Stimulated activated CD8-positive, alpha-beta memory T cell treated with anti-CD3 and anti-CD28 coated beads, Interleukin-15, amount 100 ng/mL, for 4 hours (primary cell): ENCODE data around the gene SLCO2A1.

Experiments
- DNase-seq, 2 donors: peaks; one replicate each; pipeline ENCODE4 v3.0.0-alpha.2; 2020; ENCODE audit warnings: low read depth in 2 of 2

Gene SLCO2A1

GRCh38 chr3:134034005-134034785, 4.5 kb upstream of the SLCO2A1 start:
- no peak for DNase-seq

DNA sequence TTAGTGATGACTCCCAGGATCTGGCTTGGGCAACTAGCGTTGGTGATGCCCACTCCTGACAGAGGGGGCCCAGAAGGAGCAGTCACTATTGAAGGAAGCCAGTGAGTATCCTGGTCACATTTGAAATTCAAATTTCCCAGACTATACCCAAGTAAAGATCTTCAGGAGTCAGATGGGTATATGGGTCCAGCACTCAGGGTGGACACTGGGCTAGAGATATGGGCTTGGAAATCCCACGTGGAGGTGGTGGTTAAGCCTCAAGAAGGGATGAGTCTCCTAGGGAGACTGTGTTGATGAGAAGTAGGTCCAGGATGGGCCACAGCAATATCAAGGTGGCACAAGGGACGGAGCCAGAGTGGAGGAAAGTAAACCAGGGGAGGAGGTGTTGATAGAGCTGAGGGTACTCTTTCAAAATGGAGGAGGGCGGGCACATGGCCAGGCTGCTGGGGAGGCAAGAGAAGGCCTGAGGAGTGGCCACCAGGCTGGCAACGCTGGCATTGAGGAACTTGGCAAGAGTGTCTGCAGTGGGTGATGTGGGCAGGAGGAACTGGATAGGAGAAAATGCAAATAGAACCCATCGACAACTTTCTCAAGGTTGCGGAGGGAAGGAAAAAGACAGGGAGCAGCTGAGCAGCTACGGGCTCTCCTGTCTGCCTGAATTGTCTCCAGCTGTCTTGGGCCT, 3.7 kb upstream of the SLCO2A1 start:
- DNase-seq: no peak

DNA sequence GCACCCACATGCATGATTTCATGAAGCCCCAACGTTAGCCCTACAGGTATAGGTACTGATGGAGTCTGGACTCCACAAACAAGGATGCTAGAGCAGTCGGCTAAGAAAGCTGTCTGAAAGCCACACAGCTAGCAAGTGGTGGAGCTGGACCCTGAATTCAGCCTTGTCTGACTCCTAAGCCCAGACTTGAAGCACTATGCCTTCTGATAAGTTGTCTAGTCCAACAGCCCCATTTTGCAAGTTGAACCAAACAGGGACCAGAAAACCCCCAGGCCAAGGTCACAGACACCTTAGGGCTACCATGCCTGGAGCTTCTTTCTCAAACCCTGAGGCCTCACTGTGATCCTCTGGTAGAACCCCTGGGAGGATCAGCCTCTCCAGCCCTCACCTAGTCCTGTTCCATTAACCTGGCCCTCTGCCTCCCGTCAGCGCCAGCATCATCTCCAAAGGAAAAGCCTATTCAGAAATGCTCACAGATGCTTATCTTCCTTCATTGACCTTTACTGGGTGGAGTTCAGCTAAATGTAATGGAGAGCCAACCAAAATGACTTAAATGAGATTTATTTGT, 1.7 kb upstream of the SLCO2A1 start:
- DNase-seq: no peak

GRCh38 chr3:134030379-134031347, 938 bp upstream of the SLCO2A1 start:
- DNase-seq: no peak

DNA sequence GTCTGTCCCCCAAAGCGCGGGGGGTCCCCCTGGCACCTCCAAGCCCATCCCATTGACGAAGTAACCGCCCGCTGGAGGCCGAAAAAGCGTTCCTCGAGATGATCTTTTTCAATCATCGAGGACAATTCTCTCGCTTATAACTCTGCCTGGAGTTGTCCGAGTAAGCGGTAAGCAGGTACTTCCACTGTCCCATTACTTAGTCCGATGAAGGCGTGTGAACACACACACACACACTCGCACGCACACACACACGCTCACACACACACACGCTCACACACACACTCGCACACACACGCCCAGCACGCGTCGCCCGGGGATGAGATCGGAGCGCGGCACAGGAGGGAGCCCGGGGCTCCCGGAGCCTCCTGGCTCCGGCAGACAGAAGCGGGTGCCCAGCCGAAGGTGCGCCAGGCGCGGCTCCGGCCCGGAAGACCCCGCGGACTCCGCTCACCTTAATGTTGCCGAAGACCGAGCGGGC, 430 bp downstream of the SLCO2A1 start:
- no peak for DNase-seq

DNA sequence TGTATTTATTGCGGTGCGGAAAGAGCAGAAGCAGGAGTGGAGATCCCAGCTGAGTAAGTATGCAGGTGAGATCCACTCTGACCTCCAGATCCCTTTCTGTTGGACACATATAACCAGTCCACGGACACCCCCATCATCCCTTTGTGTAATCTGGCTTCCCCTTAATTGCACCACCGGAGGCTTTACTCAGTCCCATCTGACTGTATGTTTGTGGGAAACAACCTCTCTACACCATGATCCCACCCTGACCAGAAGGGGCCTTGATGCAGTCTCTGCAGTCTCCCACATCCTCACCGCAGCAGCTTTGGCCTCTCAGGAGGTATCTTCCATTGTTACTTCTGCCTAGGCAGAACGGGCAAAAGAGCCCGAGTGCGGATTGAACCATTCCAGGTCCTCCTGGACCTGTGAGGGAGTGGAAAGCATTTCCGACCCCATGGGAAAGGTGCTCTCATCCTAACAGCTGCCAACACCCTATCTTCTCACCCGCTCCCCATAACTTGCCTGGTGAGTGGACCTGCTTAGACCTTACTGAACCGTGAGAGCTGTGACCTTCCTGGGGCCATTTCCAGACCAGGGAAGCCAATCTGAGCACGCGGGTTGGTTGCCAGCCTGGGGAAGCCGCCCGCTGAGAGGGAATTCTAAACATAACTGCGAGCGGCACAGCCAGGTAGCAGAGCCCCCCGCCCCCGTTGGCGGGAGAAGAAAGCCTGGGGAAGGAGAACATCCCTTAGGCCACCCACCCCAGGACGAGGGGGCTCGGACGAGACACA, 1.1 kb downstream of the SLCO2A1 start:
- no peak for DNase-seq

DNA sequence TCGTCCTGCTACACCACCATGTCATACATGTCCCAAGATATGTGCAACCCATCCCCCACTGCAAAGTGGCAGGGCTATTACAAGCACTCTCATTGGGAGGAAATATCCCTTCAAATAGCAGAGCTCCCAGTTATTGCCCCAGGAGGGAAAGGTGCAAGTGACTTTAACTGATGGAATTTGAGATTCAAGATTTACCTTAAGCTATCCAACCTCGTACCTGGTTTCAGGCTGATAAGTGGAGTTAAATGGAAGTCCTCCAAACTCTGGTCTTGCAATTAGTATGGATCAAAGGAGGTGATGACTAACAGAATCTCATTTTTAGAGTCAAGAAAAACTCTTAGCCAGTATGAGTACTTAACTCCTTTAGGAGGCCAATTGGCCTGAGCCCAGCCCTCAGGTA, 2.1 kb downstream of the SLCO2A1 start:
- no peak for DNase-seq

DNA sequence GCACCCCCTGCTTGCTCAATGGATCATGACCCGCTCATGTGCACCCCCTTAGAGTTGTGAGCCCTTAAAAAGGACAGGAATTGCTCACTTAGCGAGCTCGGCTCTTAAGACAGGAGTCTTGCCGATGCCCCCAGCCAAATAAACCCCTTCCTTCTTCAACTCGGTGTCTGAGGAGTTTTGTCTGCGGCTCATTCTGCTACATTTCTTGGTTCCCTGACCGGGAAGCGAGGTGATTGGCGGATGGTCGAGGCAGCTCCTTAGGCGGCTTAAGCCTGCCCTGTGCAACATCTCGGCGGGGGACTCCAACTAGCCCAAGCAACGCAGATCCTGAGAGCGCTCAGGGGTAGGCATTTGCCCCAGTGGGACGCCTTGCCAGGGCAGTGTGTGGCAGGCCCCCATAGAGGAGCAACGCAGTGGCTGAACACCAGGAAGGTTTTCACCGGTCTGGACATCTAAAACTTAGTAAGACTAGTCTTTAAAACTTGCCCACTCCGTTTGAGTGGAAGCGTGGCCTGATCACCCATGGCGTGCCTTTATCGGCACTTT, 9.5 kb downstream of the SLCO2A1 start:
- no peak for DNase-seq

DNA sequence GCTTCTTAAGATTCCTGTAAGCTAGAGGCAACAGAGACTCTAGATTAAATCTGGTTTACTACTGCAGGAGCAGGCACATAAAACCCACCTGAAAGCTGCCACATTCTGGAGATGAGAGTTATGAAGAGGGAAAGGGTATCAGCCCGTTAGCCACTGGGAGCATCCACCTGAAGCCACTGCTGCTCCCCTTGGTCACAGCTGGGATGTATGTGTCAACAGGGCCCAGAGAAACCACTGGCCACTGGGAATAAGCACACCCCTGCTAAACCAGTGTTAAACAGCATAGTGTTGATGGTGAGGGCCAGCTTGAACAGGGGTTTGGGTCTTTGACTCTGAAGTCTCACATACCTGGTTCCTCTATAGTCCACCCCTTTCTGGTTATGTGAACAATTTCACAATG, 10.9 kb downstream of the SLCO2A1 start:
- DNase-seq: no peak

- no peak for DNase-seq
Observed at GRCh38 chr3:134018406-134018805, 11.3 kb downstream of the SLCO2A1 start.

GRCh38 chr3:134017490-134017889, 12.2 kb downstream of the SLCO2A1 start:
- DNase-seq: no peak

DNA sequence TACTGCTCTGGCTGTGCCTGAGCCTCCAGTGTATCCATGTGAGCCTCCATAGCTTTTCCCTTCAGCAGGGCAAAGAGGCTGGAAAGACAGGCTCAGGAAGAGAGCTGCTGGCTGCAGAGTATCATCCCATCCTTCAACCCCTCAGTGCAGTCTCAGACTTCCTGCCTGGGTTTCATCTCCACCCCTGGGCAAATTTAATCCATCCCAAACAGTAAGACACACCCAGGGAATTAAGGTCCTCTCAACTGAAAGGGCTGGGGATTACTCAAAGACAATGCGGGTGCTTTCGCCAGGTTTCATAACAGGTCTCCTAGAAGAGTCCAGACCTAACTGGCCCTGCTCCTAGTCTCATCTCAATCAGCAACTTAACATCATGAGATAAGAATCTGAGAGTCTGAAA, 15.5 kb downstream of the SLCO2A1 start:
- no peak for DNase-seq

DNA sequence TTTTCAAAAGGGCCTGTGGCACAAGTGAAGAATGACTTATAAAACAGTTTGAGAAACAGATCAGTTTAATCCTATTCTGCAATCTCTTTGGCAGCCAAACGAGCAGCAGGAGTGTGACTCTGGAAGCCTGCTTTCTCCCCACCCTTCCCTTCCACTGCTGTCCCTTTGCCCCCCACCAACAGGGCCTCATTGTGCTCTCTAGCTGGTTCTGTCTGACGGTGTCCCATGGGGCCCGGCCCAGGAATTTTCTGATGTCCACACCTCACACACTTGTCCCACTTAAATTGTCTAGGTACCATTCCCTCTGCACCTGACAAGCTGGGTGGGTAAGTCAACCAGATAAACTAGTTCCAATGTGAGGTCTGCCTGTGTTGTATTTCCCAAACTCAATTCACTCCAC, 16.4 kb downstream of the SLCO2A1 start:
- no peak for DNase-seq

- no peak for DNase-seq
Observed at GRCh38 chr3:134009345-134010000, 20.3 kb downstream of the SLCO2A1 start.

DNA sequence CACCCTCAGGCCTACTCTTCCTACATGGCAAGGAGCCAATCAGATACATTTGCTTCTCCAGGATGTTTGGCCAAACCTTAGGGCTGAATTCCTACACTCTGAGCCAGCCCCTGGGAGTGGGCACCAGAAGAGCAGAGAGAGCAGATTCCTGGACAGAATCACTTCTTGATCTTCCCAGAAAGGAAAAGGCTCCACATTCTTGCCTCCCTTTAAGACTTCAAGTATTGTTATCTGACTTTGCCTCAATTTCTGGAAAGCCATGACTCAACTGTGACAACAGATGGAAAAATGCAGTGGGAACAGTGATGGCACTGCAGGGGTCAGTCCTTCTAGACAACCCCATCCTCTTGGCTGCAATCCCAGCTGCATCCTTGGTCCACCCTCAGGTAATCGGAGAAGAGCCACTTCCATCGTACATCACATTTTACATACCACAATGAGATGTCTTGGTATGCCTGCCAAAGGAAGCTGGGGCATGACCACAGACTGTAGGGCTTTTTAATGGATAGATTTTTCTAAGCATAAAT, 21.0 kb downstream of the SLCO2A1 start:
- DNase-seq: no peak

- DNase-seq: no peak
Observed at GRCh38 chr3:134007819-134008218, 21.9 kb downstream of the SLCO2A1 start.

GRCh38 chr3:134004841-134005240, 24.9 kb downstream of the SLCO2A1 start:
- DNase-seq: no peak

GRCh38 chr3:134003066-134003465, 26.7 kb downstream of the SLCO2A1 start:
- no peak for DNase-seq

DNA sequence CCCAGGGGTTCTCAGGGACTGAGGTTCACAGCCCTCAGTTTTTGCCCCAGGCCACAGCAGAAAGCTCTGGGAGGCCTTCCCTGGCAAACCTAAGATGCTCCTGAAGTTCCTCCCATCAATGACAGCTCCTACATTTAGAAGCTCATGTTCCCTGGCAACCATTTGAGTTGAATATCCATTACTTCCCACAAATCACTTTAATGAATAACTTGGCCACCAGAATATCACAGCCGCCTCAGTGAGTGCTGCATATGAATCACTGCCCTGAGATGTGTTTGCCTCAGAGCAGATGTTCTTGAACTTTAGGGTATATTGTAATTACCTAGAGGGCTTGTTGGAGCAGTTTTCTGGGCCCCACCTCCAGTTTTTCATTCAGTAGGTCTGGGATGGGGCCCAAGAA, 27.4 kb downstream of the SLCO2A1 start:
- no peak for DNase-seq

DNA sequence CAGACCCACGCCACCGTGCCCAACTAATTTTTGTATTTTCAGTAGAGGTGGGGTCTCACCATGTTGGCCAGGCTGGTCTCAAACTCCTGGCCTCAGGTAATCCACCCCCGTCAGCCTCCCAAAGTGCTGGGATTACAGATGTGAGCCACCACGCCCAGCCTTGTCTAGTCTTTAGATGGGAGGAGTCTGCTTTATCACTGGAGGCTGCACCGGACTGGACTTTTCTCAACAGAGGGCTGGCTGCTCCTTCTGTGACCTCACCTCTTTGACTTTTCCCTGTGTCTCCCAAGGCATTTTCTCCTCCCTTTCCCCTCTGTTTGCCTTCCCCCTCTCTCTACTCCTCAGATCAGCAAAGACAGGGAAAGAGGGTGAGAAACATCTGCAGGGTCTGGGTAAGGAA, 28.5 kb downstream of the SLCO2A1 start:
- no peak for DNase-seq
